GM12875 (cell line): ENCODE measurements around the gene DFFA.

Source experiments
- H3K4me3 ChIP-seq: one replicate; pipeline ENCODE4 v1.5.1; 2011; ENCODE audit warnings: low read depth, low read length, control low read depth
- CTCF ChIP-seq: IDR thresholded peaks from 2 replicates; pipeline ENCODE4 v1.5.1; 2011; ENCODE audit warnings: low read depth, mild to moderate bottlenecking, control low read depth, inconsistent platforms, low read length, moderate library complexity, borderline replicate concordance; ENCODE audit not compliant: insufficient read depth

DFFA gene

DNA sequence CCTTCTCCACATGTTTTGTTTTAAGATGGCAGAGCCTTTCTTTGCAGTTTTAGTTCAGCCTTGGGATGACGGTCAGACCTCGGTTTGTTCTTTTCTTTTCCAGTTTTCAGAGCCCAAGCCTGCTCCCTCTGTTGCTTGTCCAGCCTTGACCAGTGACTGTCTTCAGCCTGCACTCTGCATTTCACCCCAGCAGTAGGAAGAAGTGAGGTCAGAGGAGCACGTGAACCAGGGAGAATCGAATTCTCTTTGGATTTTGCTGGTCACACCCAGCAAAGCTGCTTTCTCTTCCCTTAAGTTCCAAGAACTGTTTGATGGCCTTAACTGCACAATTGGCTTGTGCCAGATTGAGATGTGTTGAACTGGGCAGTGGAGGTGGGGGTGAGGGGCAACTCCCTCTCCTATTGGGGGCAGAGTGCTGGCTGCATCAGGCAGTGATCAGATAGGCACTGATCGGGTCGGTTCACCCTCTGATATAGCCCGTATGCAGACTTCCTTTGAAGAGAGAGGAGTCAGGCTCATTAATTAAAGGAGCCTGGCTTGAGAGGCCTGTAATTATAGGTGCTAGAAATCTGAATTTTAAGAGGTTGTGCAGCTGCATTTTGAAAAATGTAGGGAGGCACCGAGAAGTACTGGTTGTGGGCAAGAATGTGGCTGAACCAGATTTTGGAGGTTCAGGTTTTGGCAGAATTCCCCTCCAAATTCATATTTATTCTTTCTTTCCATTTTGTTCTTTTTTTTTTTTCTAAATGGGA is 44.8 kb upstream of the DFFA start:
- H3K4me3 ChIP-seq, result no peak overlapping the region
- TF ChIP-seq CTCF, result no peak

- no peak for TF ChIP-seq CTCF
- H3K4me3 ChIP-seq, result no peak overlapping the region
These were observed 43.8 kb upstream of the DFFA start for GRCh38 chr1:10515976-10516750.

GRCh38 chr1:10515301-10515975 is 43.1 kb upstream of the DFFA start:
- no peak for TF ChIP-seq CTCF

DNA sequence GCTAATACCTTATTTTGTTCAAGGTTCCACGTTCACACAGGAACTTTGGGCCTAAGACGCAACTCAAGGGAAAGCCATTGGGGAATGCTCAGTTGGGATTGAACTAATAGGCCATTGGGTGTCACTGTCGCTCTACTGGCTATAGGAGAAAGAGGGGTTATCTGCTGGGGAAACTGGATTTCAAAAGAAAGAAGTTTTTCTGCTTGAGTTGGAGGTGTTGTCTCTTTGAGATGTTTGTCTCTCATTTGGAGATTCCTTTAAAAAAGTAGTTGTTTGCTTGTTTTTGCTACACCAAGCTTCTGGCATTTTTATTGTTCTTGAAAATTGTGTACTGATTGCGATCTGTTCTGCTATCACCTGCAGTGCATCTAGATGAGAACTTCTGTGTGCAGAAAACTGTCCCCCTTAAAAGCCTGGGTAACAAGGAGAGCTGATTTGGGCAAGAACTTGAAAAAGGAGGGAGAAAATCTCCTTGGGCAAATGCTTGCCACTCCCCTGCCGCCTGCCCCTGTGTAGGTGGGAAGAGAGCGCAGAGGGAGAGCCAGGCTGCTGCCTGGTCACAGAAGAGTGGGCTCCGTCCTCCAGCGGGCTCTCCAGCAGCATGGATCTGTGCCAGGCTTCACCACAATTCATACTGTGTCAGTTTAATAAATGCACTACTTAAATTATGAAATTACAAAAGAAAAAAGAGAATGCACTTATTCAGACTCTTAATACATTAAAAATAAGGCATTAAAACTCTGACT is 42.3 kb upstream of the DFFA start:
- H3K4me3 ChIP-seq, result no peak overlapping the region
- TF ChIP-seq CTCF, result peak; percentile 37; the same call in 1 of the 2 replicates

More at GRCh38 chr1:10515301-10515975, 43.1 kb upstream of the DFFA start:
- H3K4me3 ChIP-seq, result no peak overlapping the region

DNA sequence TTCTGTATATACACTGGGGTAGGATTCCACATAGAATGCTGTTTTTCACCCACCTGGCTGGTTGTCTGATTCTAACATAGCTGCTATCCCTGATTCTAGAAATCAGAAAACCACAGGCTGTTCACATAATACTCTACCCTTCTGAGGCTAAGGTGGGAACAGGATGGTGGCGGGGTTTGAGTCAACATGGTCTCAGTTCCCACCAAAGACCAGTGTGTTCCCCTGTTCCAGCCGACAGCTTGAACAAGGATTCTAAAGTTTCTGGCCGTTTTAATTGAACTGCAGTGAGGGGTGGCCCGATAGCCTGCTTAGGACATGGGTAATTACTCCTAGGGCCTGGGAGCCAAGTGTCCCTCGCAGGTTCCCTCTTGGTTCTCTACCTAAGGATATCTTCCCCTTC is 40.9 kb upstream of the DFFA start:
- no peak overlapping the region for H3K4me3 ChIP-seq
- TF ChIP-seq CTCF, result no peak

- TF ChIP-seq CTCF, result no peak
- H3K4me3 ChIP-seq, result no peak overlapping the region
These were observed 39.2 kb upstream of the DFFA start for GRCh38 chr1:10511494-10511885.
